Glomerular visceral epithelial cell (primary cell): ENCODE measurements around the gene PPP1R9A.
A peak's percentile ranks its signal among the peaks of the same experiment; 100 is the strongest.

Experiments used
- DNase-seq: peaks from one replicate; pipeline ENCODE4 v3.0.0-alpha.2; 2016; ENCODE audit errors: extremely low spot score

PPP1R9A gene

GRCh38 chr7:95035295-95035694 lies 127.9 kb downstream of the PPP1R9A start:
- no peak for DNase-seq

GRCh38 chr7:95041031-95041430 lies 133.6 kb downstream of the PPP1R9A start:
- DNase-seq, result no peak

GRCh38 chr7:95045236-95045923 lies 138.0 kb downstream of the PPP1R9A start:
- peak; percentile 23 for DNase-seq

GRCh38 chr7:95046494-95047240 lies 139.3 kb downstream of the PPP1R9A start:
- no peak for DNase-seq

- DNase-seq, result no peak
Measured at GRCh38 chr7:95047291-95047690, 139.9 kb downstream of the PPP1R9A start.

- DNase-seq, result no peak
Measured at GRCh38 chr7:95052566-95053094, 145.2 kb downstream of the PPP1R9A start.

- no peak for DNase-seq
Measured at GRCh38 chr7:95054386-95054785, 147.0 kb downstream of the PPP1R9A start.

- DNase-seq, result no peak
Measured at GRCh38 chr7:95055295-95055694, 147.9 kb downstream of the PPP1R9A start.

GRCh38 chr7:95056107-95056739 lies 148.8 kb downstream of the PPP1R9A start:
- DNase-seq, result peak; percentile 63

- DNase-seq, result no peak
Measured at GRCh38 chr7:95056901-95057300, 149.5 kb downstream of the PPP1R9A start.

GRCh38 chr7:95059842-95060313 lies 152.5 kb downstream of the PPP1R9A start:
- DNase-seq, result peak; percentile 61

GRCh38 chr7:95062901-95063300 lies 155.5 kb downstream of the PPP1R9A start:
- no peak for DNase-seq

- peak; percentile 61 for DNase-seq
Measured at GRCh38 chr7:95066737-95067530, 159.5 kb downstream of the PPP1R9A start.

- no peak for DNase-seq
Measured at GRCh38 chr7:95088536-95089215, 181.3 kb downstream of the PPP1R9A start.

- no peak for DNase-seq
Measured at GRCh38 chr7:95089414-95090315, 182.3 kb downstream of the PPP1R9A start.

GRCh38 chr7:95092324-95092723 lies 184.9 kb downstream of the PPP1R9A start:
- no peak for DNase-seq

GRCh38 chr7:95095259-95095965 lies 188.0 kb downstream of the PPP1R9A start:
- no peak for DNase-seq

- DNase-seq, result no peak
Measured at GRCh38 chr7:95095966-95096540, 188.7 kb downstream of the PPP1R9A start.

GRCh38 chr7:95097291-95097690 lies 189.9 kb downstream of the PPP1R9A start:
- no peak for DNase-seq
